Breast epithelium (tissue), 3 donors: Measurements from ENCODE around the gene PLA2G3.

Experiments
- POLR2AphosphoS5 ChIP-seq, 3 donors: sonication (generic); formaldehyde crosslinking; IDR thresholded peaks; one replicate each; pipeline ENCODE4 v1.6.1; 2017; ENCODE audit warnings: antibody characterized with exemption in 3 of 3
- TF ChIP-seq, protein P1 (sequence below), 3 donors: fragments of 450-650 bp; IDR thresholded peaks; one replicate each; pipeline ENCODE4 v1.5.1; 2016 to 2017; ENCODE audit warnings: antibody characterized with exemption in 3 of 3, mild to moderate bottlenecking in 3 of 3, moderate library complexity in 3 of 3

GRCh38 chr22:31128156-31128555 lies 12.2 kb downstream of the PLA2G3 start:
- TF ChIP-seq, protein P1, sequence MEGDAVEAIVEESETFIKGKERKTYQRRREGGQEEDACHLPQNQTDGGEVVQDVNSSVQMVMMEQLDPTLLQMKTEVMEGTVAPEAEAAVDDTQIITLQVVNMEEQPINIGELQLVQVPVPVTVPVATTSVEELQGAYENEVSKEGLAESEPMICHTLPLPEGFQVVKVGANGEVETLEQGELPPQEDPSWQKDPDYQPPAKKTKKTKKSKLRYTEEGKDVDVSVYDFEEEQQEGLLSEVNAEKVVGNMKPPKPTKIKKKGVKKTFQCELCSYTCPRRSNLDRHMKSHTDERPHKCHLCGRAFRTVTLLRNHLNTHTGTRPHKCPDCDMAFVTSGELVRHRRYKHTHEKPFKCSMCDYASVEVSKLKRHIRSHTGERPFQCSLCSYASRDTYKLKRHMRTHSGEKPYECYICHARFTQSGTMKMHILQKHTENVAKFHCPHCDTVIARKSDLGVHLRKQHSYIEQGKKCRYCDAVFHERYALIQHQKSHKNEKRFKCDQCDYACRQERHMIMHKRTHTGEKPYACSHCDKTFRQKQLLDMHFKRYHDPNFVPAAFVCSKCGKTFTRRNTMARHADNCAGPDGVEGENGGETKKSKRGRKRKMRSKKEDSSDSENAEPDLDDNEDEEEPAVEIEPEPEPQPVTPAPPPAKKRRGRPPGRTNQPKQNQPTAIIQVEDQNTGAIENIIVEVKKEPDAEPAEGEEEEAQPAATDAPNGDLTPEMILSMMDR (IDR thresholded peaks at IDR 0.05) = no peak
- no peak for TF ChIP-seq POLR2AphosphoS5 (IDR thresholded peaks at IDR 0.05)
